ACC112 (cell line): Measurements from ENCODE around the gene PRTFDC1.
A peak's percentile ranks its signal among the peaks of the same experiment; 100 is the strongest.
"Not testable (repeated sequence)": the region's sequence is repeated elsewhere in the genome, so short reads cannot be mapped to it uniquely, and the experiment has no call there.

Experiments
- H2AFZ ChIP-seq: fragments of 200-600 bp; sonication (generic); one replicate; pipeline ENCODE4 v1.6.0; 2017; ENCODE audit warnings: antibody characterized with exemption, low read length; ENCODE audit not compliant: unreplicated experiment
- H3K27ac ChIP-seq: fragments of 200-600 bp; sonication (generic); 2 replicates; pipeline ENCODE4 v1.5.1; 2014; ENCODE audit warnings: low read depth, mild to moderate bottlenecking, antibody characterized with exemption, low read length, moderate library complexity
- H3K27me3 ChIP-seq: fragments of 200-600 bp; sonication (generic); 2 replicates; pipeline ENCODE4 v1.6.1; 2014; ENCODE audit warnings: mild to moderate bottlenecking, antibody characterized with exemption, low read length, moderate library complexity, mixed read lengths; ENCODE audit not compliant: insufficient read depth
- H3K36me3 ChIP-seq: fragments of 200-600 bp; sonication (generic); 2 replicates; pipeline ENCODE4 v1.6.1; 2016; ENCODE audit warnings: mild to moderate bottlenecking, antibody characterized with exemption, low read length, moderate library complexity, mixed read lengths; ENCODE audit not compliant: insufficient read depth
- H3K4me1 ChIP-seq: fragments of 200-600 bp; sonication (generic); one replicate; pipeline ENCODE4 v1.6.1; 2016; ENCODE audit warnings: low read length, mixed read lengths; ENCODE audit not compliant: insufficient read depth, unreplicated experiment, control insufficient read depth
- H3K4me3 ChIP-seq: fragments of 200-600 bp; sonication (generic); 2 replicates; pipeline ENCODE4 v1.5.1; 2014; ENCODE audit warnings: mild to moderate bottlenecking, low read depth, low read length
- H3K79me2 ChIP-seq: fragments of 200-600 bp; sonication (generic); one replicate; pipeline ENCODE4 v1.6.0; 2016; ENCODE audit warnings: low read length; ENCODE audit not compliant: control insufficient read depth, unreplicated experiment, insufficient read depth

The PRTFDC1 gene

DNA sequence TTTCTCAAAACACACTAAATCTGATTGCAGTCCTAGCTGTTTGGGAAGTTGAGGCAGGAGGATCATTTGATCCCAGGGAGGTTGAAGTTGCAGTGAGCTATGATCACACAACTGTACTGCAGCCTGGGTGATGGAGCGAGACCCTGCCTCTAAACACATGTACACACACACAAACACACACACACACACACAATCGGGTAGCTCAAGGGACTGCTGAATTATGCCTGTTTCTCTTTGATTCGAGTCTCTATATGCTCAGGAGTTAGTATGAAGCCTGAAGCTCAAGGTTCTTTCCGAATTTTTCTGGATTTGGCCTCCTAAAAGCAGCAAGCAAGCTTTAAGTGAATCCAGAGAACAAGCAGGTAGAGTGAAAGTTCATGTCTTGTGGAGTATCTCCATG lies 22.5 kb downstream of the PRTFDC1 start:
- H3K36me3 ChIP-seq: peaks cover 30% of the 10 kb centered on the region
- H3K79me2 ChIP-seq: no peaks in the 10 kb centered on the region
- H3K4me3 ChIP-seq: no peak overlapping the region
- H3K27me3 ChIP-seq: no peaks in the 10 kb centered on the region
- H3K27ac ChIP-seq: peak overlapping the region; percentile 91
- H3K4me1 ChIP-seq: peaks cover 25% of the 10 kb centered on the region
- H2AFZ ChIP-seq: no peak overlapping the region

DNA sequence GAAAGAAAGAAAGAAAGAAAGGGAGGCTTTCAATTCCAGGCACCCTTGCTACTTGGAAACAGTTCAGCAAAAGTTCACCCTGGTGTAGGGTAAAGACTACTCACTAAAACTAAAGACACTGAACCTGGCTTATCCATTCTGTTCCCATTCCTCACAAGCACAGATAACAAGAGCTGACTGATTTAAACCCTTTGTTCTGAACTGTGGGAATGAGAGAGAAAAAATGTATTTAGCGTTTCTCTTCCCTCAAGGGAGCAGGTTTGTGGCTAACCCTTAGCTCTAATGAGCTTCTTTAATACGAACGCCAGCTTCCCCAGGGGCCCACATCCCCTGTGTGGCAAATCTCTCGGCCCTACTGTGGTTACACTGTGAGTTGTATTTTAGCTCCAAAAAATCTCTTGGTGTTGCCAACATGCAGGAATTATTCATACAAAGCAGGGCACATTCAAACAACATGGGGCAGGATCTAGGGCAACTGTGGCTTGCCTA lies 23.3 kb downstream of the PRTFDC1 start:
- no peak overlapping the region for H3K4me3 ChIP-seq
- H3K79me2 ChIP-seq: no peaks in the 10 kb centered on the region
- peaks cover 25% of the 10 kb centered on the region for H3K36me3 ChIP-seq
- H2AFZ ChIP-seq: peak overlapping the region; percentile 19
- H3K27me3 ChIP-seq: no peaks in the 10 kb centered on the region
- peaks cover 25% of the 10 kb centered on the region for H3K4me1 ChIP-seq
- peak overlapping the region; percentile 91 for H3K27ac ChIP-seq

GRCh38 chr10:24928163-24928562 lies 24.2 kb downstream of the PRTFDC1 start:
- H3K4me1 ChIP-seq: peaks cover 25% of the 10 kb centered on the region
- H3K36me3 ChIP-seq: peaks cover 26% of the 10 kb centered on the region
- H2AFZ ChIP-seq: no peak overlapping the region
- no peaks in the 10 kb centered on the region for H3K27me3 ChIP-seq
- no peaks in the 10 kb centered on the region for H3K79me2 ChIP-seq
- no peak overlapping the region for H3K4me3 ChIP-seq
- H3K27ac ChIP-seq: peak overlapping the region; percentile 91

DNA sequence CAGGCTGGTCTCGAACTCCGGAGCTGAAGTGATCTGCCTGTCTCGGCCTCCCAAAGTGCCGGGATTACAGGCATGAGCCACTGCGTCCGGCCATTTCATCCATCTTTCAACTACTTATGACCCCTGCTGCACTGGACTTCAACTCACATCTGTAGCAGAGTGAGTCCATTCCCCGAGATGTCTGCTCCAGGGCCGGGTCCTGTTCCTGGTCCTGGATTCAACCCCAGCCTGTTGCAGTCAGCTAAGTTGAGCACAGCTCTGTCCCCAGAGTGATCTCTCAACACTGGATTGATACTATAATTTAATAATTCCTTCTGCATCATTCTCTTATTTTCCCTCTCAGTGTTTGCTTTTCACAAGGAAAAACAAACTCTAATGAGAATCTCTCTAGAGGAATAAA lies 25.8 kb downstream of the PRTFDC1 start:
- Histone ChIP-seq H3K27ac (no peak overlapping the region), H2AFZ (no peak overlapping the region)

GRCh38 chr10:24925799-24926198 lies 26.6 kb downstream of the PRTFDC1 start:
- H3K27me3 ChIP-seq: no peaks in the 10 kb centered on the region
- no peak overlapping the region for H3K4me3 ChIP-seq
- H3K36me3 ChIP-seq: peaks cover 13% of the 10 kb centered on the region
- H3K27ac ChIP-seq: no peak overlapping the region
- no peaks in the 10 kb centered on the region for H3K79me2 ChIP-seq
- peaks cover 40% of the 10 kb centered on the region for H3K4me1 ChIP-seq
- no peak overlapping the region for H2AFZ ChIP-seq

More for the DNA sequence above, 25.8 kb downstream of the PRTFDC1 start:
- peaks cover 36% of the 10 kb centered on the region for H3K4me1 ChIP-seq
- H3K79me2 ChIP-seq: no peaks in the 10 kb centered on the region
- peaks cover 18% of the 10 kb centered on the region for H3K36me3 ChIP-seq
- no peaks in the 10 kb centered on the region for H3K27me3 ChIP-seq
- H3K4me3 ChIP-seq: no peak overlapping the region

- H3K4me1 ChIP-seq: peaks cover 27% of the 10 kb centered on the region
- not testable (repeated sequence) for H3K27me3 ChIP-seq, H3K27ac ChIP-seq, H3K79me2 ChIP-seq, H2AFZ ChIP-seq, H3K4me3 ChIP-seq
- peaks cover 13% of the 10 kb centered on the region for H3K36me3 ChIP-seq
These were observed 27.9 kb downstream of the PRTFDC1 start for GRCh38 chr10:24924483-24924882.

DNA sequence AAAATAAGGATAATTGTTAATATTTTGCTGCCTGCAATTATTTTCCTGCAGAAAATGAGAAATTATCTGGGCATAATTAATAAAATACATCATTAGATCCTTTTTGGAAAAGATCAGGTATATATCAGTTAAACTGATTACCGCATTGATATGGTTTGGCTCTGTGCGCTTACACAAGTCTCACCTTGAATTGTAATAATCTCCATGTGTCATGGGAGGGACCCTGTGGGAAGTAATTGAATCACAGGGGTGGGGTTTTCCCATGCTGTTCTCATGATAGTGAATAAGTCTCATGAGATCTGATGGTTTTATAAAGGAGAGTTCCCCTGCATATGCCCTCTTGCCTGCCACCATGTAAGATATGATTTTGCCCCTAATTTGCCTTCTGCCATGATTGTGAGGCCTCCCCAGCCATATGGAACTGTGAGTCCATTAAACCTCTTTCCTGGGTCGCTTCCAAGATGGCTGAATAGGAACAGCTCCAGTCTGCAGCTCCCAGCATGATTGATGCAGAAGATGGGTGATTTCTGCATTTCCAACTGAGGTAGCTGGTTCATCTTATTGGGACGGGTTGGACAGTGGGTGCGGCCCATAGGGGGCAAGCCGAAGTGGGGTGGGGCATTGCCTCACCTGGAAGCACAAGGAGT lies 30.1 kb downstream of the PRTFDC1 start:
- Histone ChIP-seq H3K36me3 (peaks cover 13% of the 10 kb centered on the region), H3K27ac (peak overlapping the region; percentile 91), H3K4me1 (peaks cover 17% of the 10 kb centered on the region)
- H3K4me3 ChIP-seq, H3K79me2 ChIP-seq, H2AFZ ChIP-seq, H3K27me3 ChIP-seq: not testable (repeated sequence)

DNA sequence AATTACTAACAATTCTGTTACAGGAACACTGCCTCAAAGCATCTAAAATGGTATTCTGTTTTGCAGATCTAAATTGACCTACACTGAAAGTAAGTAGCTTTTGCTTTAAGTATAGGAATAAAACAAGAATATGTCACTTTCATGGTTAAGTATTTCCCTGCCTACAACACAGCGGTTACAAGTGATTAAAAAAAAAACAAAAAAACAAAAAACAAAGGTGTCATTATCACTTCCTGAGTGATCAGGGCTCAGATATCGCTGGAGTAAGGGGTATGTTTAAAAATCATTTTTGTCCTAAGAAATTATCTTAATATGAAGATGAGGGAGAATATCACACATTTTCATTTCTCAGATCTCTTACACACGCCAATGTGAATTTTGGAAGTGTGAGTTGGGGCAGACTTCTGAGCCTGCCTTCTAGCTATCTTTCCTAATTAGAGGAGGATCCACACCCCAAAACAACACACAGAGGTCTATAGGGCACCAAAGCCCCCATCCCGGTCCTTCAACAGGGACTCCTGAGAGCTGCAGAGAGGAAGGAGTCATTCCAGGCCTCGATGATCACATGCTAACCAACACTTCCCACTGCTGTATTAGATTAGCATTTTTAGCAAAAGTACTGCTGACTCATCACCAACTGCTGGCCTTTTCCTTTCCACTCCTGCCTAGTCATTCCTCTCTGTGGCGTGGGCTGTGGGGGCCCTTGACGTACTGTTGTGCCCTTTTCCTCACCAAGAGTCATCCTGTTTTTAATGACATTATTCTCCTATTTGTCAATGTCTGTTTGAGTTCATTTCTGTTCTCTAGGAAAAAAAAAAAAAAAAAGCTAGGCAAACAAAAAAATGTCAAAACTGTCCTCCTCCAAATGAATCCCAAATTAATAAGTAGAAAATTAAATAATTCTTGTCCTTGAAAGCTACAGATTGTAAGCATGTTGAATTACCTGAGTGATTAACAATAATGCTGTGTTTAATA lies 31.2 kb downstream of the PRTFDC1 start:
- Histone ChIP-seq H3K79me2 (no peaks in the 10 kb centered on the region), H3K36me3 (peaks cover 12% of the 10 kb centered on the region), H3K4me3 (no peak overlapping the region), H3K4me1 (peaks cover 17% of the 10 kb centered on the region), H3K27ac (peak overlapping the region; percentile 91), H3K27me3 (no peaks in the 10 kb centered on the region), H2AFZ (peak overlapping the region; percentile 55)

DNA sequence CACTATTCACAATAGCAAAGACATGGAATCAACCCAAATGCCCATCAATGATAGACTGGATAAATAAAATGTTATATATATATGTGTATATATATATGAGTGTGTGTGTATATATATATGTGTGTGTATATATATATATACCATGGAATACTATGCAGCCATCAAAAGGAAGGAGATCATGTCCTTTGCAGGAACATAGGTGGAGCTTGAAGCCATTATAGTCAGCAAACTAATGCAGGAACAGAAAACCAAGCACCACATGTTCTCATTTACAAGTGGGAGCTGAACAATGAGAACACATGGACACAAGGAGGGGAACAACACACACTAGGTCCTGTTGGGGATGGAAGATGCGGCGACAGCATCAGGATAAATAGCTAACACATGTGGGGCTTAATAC lies 32.2 kb downstream of the PRTFDC1 start:
- H3K36me3 ChIP-seq, H3K4me3 ChIP-seq, H3K79me2 ChIP-seq, H2AFZ ChIP-seq, H3K27me3 ChIP-seq: not testable (repeated sequence)
- Histone ChIP-seq H3K27ac (peak overlapping the region; percentile 91; the same call in 1 of the 2 replicates), H3K4me1 (peaks cover 24% of the 10 kb centered on the region)

DNA sequence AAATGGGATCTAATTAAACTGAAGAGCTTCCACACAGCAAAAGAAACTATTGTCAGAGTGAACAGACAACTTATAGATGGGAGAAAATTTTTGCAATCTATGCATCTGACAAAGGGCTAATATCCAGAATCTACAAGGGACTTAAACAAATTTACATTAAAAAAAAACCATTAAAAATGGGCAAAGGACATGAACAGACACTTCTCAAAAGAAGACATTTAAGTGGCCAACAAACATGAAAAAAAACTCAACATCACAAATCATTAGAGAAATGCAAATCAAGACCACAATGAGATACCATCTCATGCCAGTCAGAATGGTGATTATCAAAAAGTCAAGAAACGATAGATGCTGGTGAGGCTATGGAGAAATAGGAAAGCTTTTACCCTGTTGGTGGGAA lies 32.8 kb downstream of the PRTFDC1 start:
- not testable (repeated sequence) for H3K79me2 ChIP-seq, H3K4me3 ChIP-seq, H3K27me3 ChIP-seq, H3K27ac ChIP-seq, H3K36me3 ChIP-seq, H2AFZ ChIP-seq
- peaks cover 25% of the 10 kb centered on the region for H3K4me1 ChIP-seq
